Esophagus muscularis mucosa (tissue), 4 donors: ENCODE data around the gene IPO9. TPM values are rescaled to one million over a fixed set of nuclear protein-coding genes. Genes with fewer than 3 reads are reported as not detected.

ENCODE experiments used
- DNase-seq: peaks from one replicate; pipeline ENCODE4 v3.0.0-alpha.2; 2017; ENCODE audit errors: extremely low spot score
- H3K27ac ChIP-seq, 4 donors: fragments of 200-600 bp; sonication (generic); replicated peaks in 1 of 4; 1 replicate in 3 of 4; 2 replicates in 1 of 4; pipeline ENCODE4 v1.5.1; 2016 to 2019; ENCODE audit warnings: mild to moderate bottlenecking in 1 of 4
- H3K27me3 ChIP-seq, 4 donors: fragments of 200-600 bp; sonication (generic); one replicate each; pipeline versions ENCODE4 v1.5.1 to v1.6.0; 2016 to 2019
- H3K36me3 ChIP-seq, 4 donors: fragments of 200-600 bp; sonication (generic); one replicate each; pipeline ENCODE4 v1.5.1; 2016 to 2019
- H3K4me1 ChIP-seq, 4 donors: fragments of 200-600 bp; sonication (generic); one replicate each; pipeline ENCODE4 v1.5.1; 2016 to 2019
- H3K4me3 ChIP-seq, 4 donors: fragments of 200-600 bp; sonication (generic); 1 replicate in 2 of 4; 2 replicates in 2 of 4; pipeline ENCODE4 v1.5.1; 2016 to 2019; ENCODE audit warnings: mild to moderate bottlenecking in 4 of 4, moderate library complexity in 1 of 4
- H3K9me3 ChIP-seq, 4 donors: fragments of 200-600 bp; sonication (generic); 1 replicate in 3 of 4; 2 replicates in 1 of 4; pipeline ENCODE4 v1.5.1; 2016 to 2019
- CTCF ChIP-seq, 3 experiments: fragments of 200-600 bp in 2 of 3; fragments of 450-650 bp in 1 of 3; sonication (generic) in 2 of 3; IDR thresholded peaks; one replicate each; pipeline ENCODE4 v1.5.1; 2017 to 2019; ENCODE audit warnings: antibody characterized with exemption in 3 of 3, mild to moderate bottlenecking in 2 of 3, moderate library complexity in 1 of 3
- EP300 ChIP-seq: sonication (generic); formaldehyde crosslinking; IDR thresholded peaks from one replicate; pipeline ENCODE4 v1.6.1; 2017; ENCODE audit warnings: antibody characterized with exemption
- POLR2A ChIP-seq: fragments of 450-650 bp; IDR thresholded peaks from one replicate; pipeline ENCODE4 v1.6.1; 2017; ENCODE audit warnings: antibody characterized with exemption, moderate library complexity, mild to moderate bottlenecking, low read depth
- POLR2AphosphoS5 ChIP-seq, 2 donors: sonication (generic); formaldehyde crosslinking; IDR thresholded peaks; one replicate each; pipeline ENCODE4 v1.6.1; 2017; ENCODE audit warnings: antibody characterized with exemption in 2 of 2
- WGBS: methylation state at CpG from one replicate; pipeline ENCODE4 v1.1.5; 2018; 5-methylcytosine and 5-hydroxymethylcytosine counted together
- intact Hi-C: fragments of 100-400 bp; cut with DNase I; formaldehyde crosslinking; loops from one replicate; pipeline ENCODE4 v1.15.1; 2023
- total RNA-seq, 4 donors: library from RNA; depleted of rRNA; stranded (reverse); fragments of >200 nt; gene quantifications; one replicate each; pipeline versions ENCODE4 v1.1.0 to v1.2.1, GENCODE V29; 2016

The IPO9 gene
- total RNA-seq, 4 donors from 2014 or later, result 17.4 to 31.8 (median 23.1) TPM

GRCh38 chr1:201807958-201808632 lies 20.9 kb upstream of the IPO9 start:
- WGBS, result 91% methylated on average over 9 of the region's 11 CpGs
- H3K4me1 ChIP-seq, result no peaks in the 10 kb centered on the region
- DNase-seq, result no peak
- H3K36me3 ChIP-seq, result peaks cover 59 to 100% (median 97%) of the 10 kb centered on the region in 4 donors
- no peak overlapping the region for H3K27ac ChIP-seq
- H3K4me3 ChIP-seq, result no peak overlapping the region
- H3K27me3 ChIP-seq, result no peaks in the 10 kb centered on the region
- intact Hi-C loops, result no loop called here
- no peak for TF ChIP-seq POLR2A
- TF ChIP-seq CTCF (IDR thresholded peaks at IDR 0.05), result no peak
- TF ChIP-seq POLR2AphosphoS5 (IDR thresholded peaks at IDR 0.05), result no peak
- no peak for TF ChIP-seq EP300
- no peaks in the 10 kb centered on the region for H3K9me3 ChIP-seq

- H3K9me3 ChIP-seq, result no peaks in the 10 kb centered on the region
- no peak overlapping the region for H3K4me3 ChIP-seq
- TF ChIP-seq POLR2A, result no peak
- no peak for TF ChIP-seq POLR2AphosphoS5 (IDR thresholded peaks at IDR 0.05)
- no peak for TF ChIP-seq CTCF (IDR thresholded peaks at IDR 0.05)
- TF ChIP-seq EP300, result no peak
- peaks cover 60 to 100% (median 97%) of the 10 kb centered on the region in 4 donors for H3K36me3 ChIP-seq
- intact Hi-C loops, result no loop called here
- no peak overlapping the region for H3K27ac ChIP-seq
- DNase-seq, result no peak
- no peaks in the 10 kb centered on the region for H3K27me3 ChIP-seq
- WGBS, result 96% methylated on average over 6 of the region's 6 CpGs
- no peaks in the 10 kb centered on the region for H3K4me1 ChIP-seq
Observed at GRCh38 chr1:201808633-201808990, 20.3 kb upstream of the IPO9 start.

- WGBS, result 97% methylated on average over 5 of the region's 5 CpGs
Observed at GRCh38 chr1:201809876-201810275, 19.1 kb upstream of the IPO9 start.

GRCh38 chr1:201810466-201811216 lies 18.3 kb upstream of the IPO9 start:
- intact Hi-C loops, result no loop called here
- Histone ChIP-seq H3K4me3 (no peak overlapping the region), H3K4me1 (no peaks in the 10 kb centered on the region), H3K36me3 (peaks cover 50 to 99% (median 89%) of the 10 kb centered on the region in 4 donors), H3K27ac (no peak overlapping the region), H3K9me3 (no peaks in the 10 kb centered on the region), H3K27me3 (no peaks in the 10 kb centered on the region)
- DNase-seq, result no peak
- TF ChIP-seq EP300, result no peak
- WGBS, result 94% methylated on average over 19 of the region's 19 CpGs

More at GRCh38 chr1:201809876-201810275, 19.1 kb upstream of the IPO9 start:
- no peak for TF ChIP-seq POLR2AphosphoS5 (IDR thresholded peaks at IDR 0.05)
- no peak for TF ChIP-seq CTCF (IDR thresholded peaks at IDR 0.05)
- TF ChIP-seq POLR2A, result no peak
- TF ChIP-seq EP300, result no peak
- Histone ChIP-seq H3K9me3 (no peaks in the 10 kb centered on the region), H3K36me3 (peaks cover 50 to 99% (median 92%) of the 10 kb centered on the region in 4 donors), H3K4me3 (no peak overlapping the region), H3K4me1 (no peaks in the 10 kb centered on the region), H3K27ac (no peak overlapping the region), H3K27me3 (no peaks in the 10 kb centered on the region)
- no peak for DNase-seq
- intact Hi-C loops, result no loop called here

- intact Hi-C loops, result no loop called here
- DNase-seq, result no peak
- TF ChIP-seq POLR2A (no peak), CTCF (IDR thresholded peaks at IDR 0.05) (no peak), EP300 (no peak)
- Histone ChIP-seq H3K4me1 (no peaks in the 10 kb centered on the region), H3K4me3 (no peak overlapping the region), H3K27me3 (no peaks in the 10 kb centered on the region), H3K9me3 (no peaks in the 10 kb centered on the region), H3K36me3 (peaks cover 60 to 99% (median 82%) of the 10 kb centered on the region in 4 donors), H3K27ac (no peak overlapping the region)
Observed at GRCh38 chr1:201813226-201813625, 15.7 kb upstream of the IPO9 start.
